Transverse colon (tissue), 3 donors: ENCODE data around the gene VEGFC.

Source experiments
- EP300 ChIP-seq: sonication (generic); formaldehyde crosslinking; IDR thresholded peaks from one replicate; pipeline ENCODE4 v1.6.1; 2017; ENCODE audit warnings: antibody characterized with exemption, low read depth
- POLR2AphosphoS5 ChIP-seq, 3 donors: sonication (generic); formaldehyde crosslinking; IDR thresholded peaks; one replicate each; pipeline ENCODE4 v1.6.1; 2016; ENCODE audit warnings: antibody characterized with exemption in 3 of 3

GRCh38 chr4:176814770-176815169 is 22.0 kb upstream of the VEGFC start:
- TF ChIP-seq EP300 = no peak
- TF ChIP-seq POLR2AphosphoS5 (IDR thresholded peaks at IDR 0.05) = no peak
